GM18526 (cell line): ENCODE data around the gene PTGDS.

Experiments used
- POLR2A ChIP-seq: IDR thresholded peaks from 3 replicates; pipeline ENCODE4 v1.6.1; 2011; ENCODE audit not compliant: insufficient read length; ENCODE audit errors: extremely low read depth

Gene PTGDS

GRCh38 chr9:136973618-136974617 is 3.4 kb upstream of the PTGDS start:
- TF ChIP-seq POLR2A = no peak

GRCh38 chr9:136974817-136975535 is 2.3 kb upstream of the PTGDS start:
- no peak for TF ChIP-seq POLR2A

GRCh38 chr9:136975644-136976043 is 1.7 kb upstream of the PTGDS start:
- no peak for TF ChIP-seq POLR2A

- no peak for TF ChIP-seq POLR2A
Measured at GRCh38 chr9:136977649-136978072, 357 bp downstream of the PTGDS start.

GRCh38 chr9:136978073-136978864 is 965 bp downstream of the PTGDS start:
- no peak for TF ChIP-seq POLR2A

- no peak for TF ChIP-seq POLR2A
Measured at GRCh38 chr9:136978865-136979544, 1.7 kb downstream of the PTGDS start.

- no peak for TF ChIP-seq POLR2A
Measured at GRCh38 chr9:136979769-136980587, 2.7 kb downstream of the PTGDS start.

GRCh38 chr9:136980669-136981478 is 3.6 kb downstream of the PTGDS start:
- no peak for TF ChIP-seq POLR2A

- TF ChIP-seq POLR2A = no peak
Measured at GRCh38 chr9:136981588-136982231, 4.4 kb downstream of the PTGDS start.

GRCh38 chr9:136982232-136983051 is 5.1 kb downstream of the PTGDS start, which contains the start of gene LCNL1:
Gene LCNL1 (plus strand): TSS chr9:136982993. CDS start chr9:136983587, 594 bp downstream.
- TF ChIP-seq POLR2A = no peak

- no peak for TF ChIP-seq POLR2A
Measured at GRCh38 chr9:136983167-136983566, 5.9 kb downstream of the PTGDS start.
